Activated CD8-positive, alpha-beta memory T cell treated with anti-CD3 and anti-CD28 coated beads, Interleukin-2, amount 50 U/mL, for 4 hours (primary cell): ENCODE results near the gene FHDC1.

Experiments
- DNase-seq: peaks from one replicate; pipeline ENCODE4 v3.0.0-alpha.2; 2020

Gene FHDC1

GRCh38 chr4:153013202-153013977 is 77.3 kb downstream of the FHDC1 start:
- no peak for DNase-seq

DNA sequence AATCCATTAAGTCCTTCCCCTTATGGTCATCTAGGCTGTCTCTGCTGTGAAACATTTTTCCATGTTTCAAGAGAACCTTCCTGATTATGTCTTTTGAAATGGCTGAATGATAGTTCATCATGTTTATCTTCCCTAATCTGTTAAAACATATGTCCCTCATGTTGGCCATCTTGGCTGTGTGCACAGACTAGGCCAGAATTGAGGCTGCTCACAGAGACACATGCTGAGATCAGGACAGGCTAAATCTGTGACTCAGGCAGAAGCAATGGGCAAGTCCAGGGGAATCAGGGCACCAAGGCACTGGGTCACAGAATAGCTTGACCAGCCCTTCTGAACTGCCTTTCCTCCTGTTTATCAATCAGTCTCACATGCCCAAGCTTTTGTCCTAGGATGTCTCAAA is 78.3 kb downstream of the FHDC1 start:
- DNase-seq: no peak

GRCh38 chr4:153016592-153016991 is 80.5 kb downstream of the FHDC1 start:
- no peak for DNase-seq

DNA sequence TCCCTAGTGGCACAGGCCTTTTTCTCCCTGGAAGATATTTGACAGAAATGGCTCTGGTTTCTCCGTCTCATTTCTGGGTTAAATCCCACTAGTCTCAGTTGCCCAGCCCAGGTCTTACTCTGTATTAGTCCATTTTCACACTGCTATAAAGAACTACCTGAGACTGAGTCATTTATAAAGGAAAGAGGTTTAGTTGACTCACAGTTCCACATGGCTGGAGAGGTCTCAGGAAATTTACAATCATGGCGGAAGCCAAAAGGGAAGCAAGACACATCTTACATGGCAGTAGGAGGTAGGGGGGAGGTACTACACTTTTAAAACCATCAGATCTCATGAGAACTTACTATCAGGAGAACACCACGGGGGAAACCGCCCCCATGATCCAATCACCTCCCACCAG is 81.9 kb downstream of the FHDC1 start:
- DNase-seq: no peak

DNA sequence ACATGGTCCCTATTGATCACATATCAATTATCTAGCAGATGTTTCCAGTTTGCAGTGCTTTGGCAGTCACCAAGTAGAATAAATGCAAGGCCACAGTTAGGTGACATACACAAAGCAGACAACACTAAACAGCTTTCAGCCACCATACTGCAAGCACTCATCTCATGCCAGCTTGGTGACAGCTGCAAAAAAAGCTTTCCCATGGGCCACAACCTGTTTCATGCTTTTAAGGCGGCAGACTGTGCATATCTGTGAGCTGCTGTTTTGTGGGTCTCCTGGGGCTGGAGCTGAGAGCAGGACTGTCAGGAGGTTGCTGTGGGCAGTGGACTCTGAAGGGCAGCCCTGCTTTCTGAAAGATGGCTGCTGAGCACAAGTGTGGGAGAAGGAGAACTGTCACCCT is 82.6 kb downstream of the FHDC1 start:
- DNase-seq: no peak

- no peak for DNase-seq
Measured at GRCh38 chr4:153019906-153020305, 83.8 kb downstream of the FHDC1 start.

DNA sequence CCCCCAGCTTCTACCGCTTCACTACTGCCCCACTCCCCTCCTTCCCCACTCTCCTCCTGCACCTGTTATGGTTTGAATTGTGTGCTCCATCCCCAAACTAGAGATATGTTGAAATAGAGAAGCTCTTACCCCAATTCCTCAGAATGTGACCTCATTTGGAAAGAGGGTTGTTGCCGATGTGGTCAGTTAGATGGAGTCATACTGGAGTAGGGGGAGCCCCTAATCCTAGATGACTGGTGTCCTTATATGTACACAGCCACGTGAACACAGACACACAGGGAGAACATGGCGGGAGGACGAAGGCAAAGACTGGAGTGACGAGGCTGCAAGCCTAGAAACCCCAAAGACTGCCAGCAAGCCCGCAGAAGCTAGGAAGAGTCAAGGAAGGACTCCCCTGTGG is 84.3 kb downstream of the FHDC1 start:
- DNase-seq: no peak

- no peak for DNase-seq
Measured at GRCh38 chr4:153021276-153021675, 85.2 kb downstream of the FHDC1 start.

DNA sequence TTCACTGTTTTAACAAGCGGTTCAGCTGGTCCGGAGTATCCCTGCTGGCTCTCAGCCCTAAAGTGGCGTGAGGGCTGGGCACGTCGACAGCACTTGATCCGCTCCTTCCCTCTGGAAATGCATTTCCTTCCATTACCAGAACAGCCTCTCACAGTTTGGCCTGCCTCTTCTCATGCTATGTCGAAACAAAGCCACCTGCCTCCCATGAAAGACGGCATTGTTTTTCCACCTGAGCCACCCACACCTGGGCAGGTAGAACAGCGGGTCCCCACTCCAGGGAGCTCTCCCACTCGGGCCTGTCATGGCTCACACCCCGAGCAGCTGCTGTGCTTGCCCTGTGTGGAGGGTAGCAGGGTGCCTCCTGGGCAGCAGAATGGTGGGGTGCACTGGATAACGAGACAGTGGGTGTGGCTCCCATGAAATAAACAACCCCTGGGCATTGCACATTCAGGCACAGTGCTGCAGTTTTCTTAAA is 86.2 kb downstream of the FHDC1 start:
- no peak for DNase-seq

DNA sequence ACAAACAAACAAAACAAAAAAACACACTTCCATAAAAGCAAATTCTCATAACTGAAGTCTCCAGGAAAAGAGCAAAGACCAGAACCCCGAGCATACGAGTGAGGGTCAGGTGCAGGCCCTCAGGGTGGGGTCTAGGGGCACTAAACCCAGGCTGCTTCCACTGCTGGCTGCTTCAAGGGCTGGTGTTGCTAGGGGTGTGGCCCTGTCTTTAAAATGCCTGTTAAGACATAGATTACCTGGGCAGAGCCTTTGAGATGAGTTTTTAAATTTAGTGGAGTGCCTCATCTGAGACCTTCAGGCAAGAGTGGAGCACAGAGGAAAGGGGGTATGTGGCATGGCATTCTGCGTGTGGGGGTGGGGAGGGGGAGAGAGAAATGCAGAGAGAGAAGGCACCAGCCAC is 87.0 kb downstream of the FHDC1 start:
- DNase-seq: no peak

DNA sequence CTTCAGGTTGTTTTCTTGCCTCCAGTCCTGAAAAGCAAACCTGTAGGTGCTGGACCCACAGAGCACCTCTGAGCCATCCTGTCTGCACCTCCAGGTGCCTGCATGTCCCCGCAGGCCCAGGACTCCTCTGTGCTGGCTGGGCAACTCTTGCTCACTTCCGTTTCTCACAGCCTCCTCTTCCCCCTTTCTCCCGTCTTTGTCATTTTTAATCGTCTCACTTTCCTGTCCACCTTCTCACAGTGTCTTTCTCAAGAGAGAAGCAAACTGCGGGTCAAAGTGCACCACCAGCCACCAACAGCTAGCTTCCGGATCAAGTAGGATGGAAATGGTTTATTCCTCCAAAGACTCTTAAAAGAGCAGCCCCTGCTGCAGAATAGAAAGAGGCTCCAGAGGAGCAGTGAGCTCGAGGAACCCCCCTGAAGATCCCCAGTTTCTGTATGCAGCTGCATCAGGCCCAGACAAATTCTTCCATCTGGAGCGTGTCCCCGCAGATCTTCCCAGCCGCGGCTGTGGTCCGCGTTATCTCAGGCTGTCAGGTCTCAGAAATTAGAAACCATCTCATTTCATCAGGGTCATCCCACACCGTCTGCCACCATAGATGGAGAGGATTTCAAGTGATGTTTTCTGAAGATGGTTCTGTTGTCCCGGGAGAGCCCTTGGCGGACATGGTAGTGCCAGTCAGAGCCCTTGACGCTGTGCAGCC is 87.7 kb downstream of the FHDC1 start:
- DNase-seq: no peak

- no peak for DNase-seq
Measured at GRCh38 chr4:153024466-153024865, 88.3 kb downstream of the FHDC1 start.

GRCh38 chr4:153025406-153025805 is 89.3 kb downstream of the FHDC1 start:
- DNase-seq: no peak

- DNase-seq: no peak
Measured at GRCh38 chr4:153026591-153027346, 90.6 kb downstream of the FHDC1 start.

DNA sequence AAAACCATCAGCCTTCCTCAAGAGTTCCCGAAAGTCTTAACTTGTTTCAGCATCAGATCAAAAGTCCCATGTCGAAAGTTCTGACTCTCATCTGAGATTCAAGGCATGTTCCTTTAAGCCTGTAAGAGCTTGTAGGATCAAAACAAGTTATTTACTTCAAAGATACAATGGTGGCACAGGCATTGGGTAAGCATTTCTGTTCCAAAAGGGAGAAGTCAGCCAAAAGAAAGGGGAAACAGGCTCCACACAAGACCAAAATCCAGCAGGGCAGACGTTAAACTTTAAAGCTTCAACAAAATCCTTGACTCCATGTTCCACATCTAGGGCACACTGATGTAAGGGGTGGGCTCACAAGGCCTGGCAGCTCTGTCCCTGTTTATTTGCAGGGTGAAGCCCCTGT is 91.7 kb downstream of the FHDC1 start:
- DNase-seq: no peak

DNA sequence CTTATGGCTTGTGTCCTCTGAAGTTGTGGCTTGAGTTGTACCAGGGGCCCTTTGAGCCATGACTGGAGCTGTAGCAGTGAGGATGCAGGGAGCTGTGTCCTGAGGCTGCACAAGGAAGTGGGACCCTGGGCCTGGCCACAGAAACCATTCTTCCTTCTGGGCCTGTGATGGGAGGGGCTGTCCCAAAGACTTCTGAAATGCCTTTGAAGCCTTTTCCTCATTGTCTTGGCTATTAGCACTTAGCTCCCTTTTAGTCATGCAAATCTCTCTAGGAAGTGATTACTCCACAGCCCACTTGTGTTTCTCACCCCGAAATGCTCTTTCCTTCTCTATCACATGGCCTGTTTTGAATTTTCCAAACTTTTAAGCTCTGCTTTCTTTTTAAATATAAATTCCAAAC is 92.4 kb downstream of the FHDC1 start:
- DNase-seq: no peak
